SU-DHL-6 (cell line): Measurements from ENCODE around the gene SART3.

Experiments
- EZH2phosphoT487 ChIP-seq: fragments of 200-600 bp; sonication (generic), shearing (Covaris generic); conservative IDR thresholded peaks from 2 replicates; pipeline ENCODE4 v1.6.1; 2018; ENCODE audit warnings: mild to moderate bottlenecking, antibody characterized with exemption, low read length, moderate library complexity, mixed read lengths
- TF ChIP-seq, protein P1 (sequence below): fragments of 200-600 bp; sonication (generic); IDR thresholded peaks from one replicate; pipeline ENCODE4 v1.5.1; 2017; ENCODE audit warnings: antibody characterized with exemption, mild to moderate bottlenecking, low read length, moderate library complexity; ENCODE audit not compliant: insufficient read depth, poor library complexity, severe bottlenecking

DNA sequence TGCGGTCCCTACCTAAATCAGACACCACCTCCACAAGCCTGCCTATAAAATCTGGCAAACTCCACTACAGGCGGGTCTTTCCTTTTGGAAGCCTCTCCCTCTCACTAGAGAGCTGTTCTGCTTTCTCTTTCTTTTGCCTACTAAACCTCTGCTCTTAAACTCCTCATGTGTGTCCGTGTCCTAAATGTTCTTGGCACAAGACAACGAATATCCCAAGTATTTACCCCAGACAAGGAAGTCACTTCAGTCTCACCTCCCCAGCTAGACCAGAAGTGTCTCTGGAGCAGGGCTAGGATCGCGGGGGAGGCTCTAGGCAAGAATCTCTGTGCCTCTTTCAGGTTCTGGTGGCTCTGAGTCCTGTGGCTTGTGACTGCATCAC is 83.1 kb downstream of the SART3 start:
- TF ChIP-seq, protein P1, sequence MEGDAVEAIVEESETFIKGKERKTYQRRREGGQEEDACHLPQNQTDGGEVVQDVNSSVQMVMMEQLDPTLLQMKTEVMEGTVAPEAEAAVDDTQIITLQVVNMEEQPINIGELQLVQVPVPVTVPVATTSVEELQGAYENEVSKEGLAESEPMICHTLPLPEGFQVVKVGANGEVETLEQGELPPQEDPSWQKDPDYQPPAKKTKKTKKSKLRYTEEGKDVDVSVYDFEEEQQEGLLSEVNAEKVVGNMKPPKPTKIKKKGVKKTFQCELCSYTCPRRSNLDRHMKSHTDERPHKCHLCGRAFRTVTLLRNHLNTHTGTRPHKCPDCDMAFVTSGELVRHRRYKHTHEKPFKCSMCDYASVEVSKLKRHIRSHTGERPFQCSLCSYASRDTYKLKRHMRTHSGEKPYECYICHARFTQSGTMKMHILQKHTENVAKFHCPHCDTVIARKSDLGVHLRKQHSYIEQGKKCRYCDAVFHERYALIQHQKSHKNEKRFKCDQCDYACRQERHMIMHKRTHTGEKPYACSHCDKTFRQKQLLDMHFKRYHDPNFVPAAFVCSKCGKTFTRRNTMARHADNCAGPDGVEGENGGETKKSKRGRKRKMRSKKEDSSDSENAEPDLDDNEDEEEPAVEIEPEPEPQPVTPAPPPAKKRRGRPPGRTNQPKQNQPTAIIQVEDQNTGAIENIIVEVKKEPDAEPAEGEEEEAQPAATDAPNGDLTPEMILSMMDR: no peak
- no peak for TF ChIP-seq EZH2phosphoT487
